Epithelial cell of prostate (primary cell): ENCODE measurements around the gene GLT6D1.
"Not testable (repeated sequence)": the region's sequence is repeated elsewhere in the genome, so short reads cannot be mapped to it uniquely, and the experiment has no call there.

Experiments used
- DNase-seq: peaks from one replicate; pipeline ENCODE4 v3.0.0-alpha.2; 2011; ENCODE audit warnings: low read depth, low spot score
- H3K27ac ChIP-seq: fragments of 450-650 bp; 2 replicates; pipeline ENCODE4 v1.5.1; 2017; ENCODE audit warnings: mild to moderate bottlenecking

Gene GLT6D1, protein sequence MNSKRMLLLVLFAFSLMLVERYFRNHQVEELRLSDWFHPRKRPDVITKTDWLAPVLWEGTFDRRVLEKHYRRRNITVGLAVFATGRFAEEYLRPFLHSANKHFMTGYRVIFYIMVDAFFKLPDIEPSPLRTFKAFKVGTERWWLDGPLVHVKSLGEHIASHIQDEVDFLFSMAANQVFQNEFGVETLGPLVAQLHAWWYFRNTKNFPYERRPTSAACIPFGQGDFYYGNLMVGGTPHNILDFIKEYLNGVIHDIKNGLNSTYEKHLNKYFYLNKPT

GRCh38 chr9:135639196-135639595 lies at the start of gene GLT6D1:
GLT6D1 (minus strand) TSS chr9:135639540; CDS start chr9:135639187, 353 bp downstream.
- H3K27ac ChIP-seq: no peak within 1 kb of the TSS
- no peak for DNase-seq

DNA sequence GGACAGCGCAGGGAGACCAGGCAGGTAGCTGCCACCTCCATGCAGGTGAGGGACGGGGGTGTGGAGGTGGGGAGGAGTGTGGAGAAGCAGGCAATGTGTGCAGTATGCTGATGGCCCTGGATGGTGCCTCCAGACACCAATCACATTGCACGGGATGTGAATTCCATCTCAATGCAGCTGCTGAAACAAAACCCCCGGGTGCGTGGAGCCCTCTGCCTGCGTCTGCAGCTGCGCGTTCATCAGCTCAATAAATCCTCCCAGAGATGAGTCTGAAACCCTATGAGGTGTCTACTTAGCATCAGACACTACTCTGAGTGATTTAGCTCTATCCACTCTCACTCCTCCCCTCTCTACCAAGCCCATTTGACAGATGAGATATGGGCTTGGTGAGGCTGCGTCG lies 49.7 kb upstream of the GLT6D1 start:
- no peak for DNase-seq
- H3K27ac ChIP-seq: no peak overlapping the region

- DNase-seq: no peak
Measured at GRCh38 chr9:135687216-135687615, 47.9 kb upstream of the GLT6D1 start.

DNA sequence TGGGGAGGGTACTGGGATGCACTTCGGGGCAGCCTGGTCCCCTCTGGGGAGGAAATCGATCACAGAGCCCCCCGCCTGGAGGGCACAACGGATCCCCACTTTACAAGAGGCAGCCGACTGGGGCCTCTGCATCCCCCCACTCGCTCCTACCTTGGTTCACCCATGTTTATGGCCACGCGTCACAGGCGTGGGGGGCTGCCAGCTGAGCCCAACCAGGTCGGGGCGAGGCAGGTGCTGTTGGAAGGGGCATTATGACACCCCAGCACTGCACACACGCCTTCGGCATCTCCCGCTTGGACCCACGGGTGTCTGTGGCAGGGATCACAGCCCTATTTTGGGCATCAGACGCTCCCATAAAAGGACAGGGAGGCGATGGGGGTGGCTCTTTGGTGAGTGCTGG lies 45.4 kb upstream of the GLT6D1 start:
- H3K27ac ChIP-seq: no peak overlapping the region
- DNase-seq: no peak

More at GRCh38 chr9:135687216-135687615, 47.9 kb upstream of the GLT6D1 start:
- H3K27ac ChIP-seq: no peak overlapping the region

- H3K27ac ChIP-seq: no peak overlapping the region
- no peak for DNase-seq
Measured at GRCh38 chr9:135683401-135684034, 44.2 kb upstream of the GLT6D1 start.

DNA sequence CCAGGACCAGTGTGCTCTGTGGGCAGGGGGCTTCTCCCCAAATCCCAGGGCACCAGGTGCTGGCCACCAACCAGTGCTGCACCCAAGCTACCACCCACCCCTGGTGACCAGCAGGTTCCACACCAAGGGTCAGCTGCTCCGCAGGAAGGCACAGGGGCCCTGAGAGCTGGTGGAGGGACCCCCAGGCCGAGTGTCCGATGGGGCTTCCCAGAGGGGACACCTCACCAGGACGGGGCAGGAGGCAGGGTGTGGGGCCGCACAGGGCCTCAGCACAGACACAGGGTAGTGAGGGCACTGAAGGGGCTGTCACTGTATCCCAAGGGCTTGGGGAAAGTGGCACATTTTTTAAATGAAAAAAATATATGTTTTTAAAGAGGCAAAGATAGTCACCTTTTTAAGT lies 41.8 kb upstream of the GLT6D1 start:
- DNase-seq: no peak
- no peak overlapping the region for H3K27ac ChIP-seq

- H3K27ac ChIP-seq: no peak overlapping the region
- no peak for DNase-seq
Measured at GRCh38 chr9:135680056-135680455, 40.7 kb upstream of the GLT6D1 start.

DNA sequence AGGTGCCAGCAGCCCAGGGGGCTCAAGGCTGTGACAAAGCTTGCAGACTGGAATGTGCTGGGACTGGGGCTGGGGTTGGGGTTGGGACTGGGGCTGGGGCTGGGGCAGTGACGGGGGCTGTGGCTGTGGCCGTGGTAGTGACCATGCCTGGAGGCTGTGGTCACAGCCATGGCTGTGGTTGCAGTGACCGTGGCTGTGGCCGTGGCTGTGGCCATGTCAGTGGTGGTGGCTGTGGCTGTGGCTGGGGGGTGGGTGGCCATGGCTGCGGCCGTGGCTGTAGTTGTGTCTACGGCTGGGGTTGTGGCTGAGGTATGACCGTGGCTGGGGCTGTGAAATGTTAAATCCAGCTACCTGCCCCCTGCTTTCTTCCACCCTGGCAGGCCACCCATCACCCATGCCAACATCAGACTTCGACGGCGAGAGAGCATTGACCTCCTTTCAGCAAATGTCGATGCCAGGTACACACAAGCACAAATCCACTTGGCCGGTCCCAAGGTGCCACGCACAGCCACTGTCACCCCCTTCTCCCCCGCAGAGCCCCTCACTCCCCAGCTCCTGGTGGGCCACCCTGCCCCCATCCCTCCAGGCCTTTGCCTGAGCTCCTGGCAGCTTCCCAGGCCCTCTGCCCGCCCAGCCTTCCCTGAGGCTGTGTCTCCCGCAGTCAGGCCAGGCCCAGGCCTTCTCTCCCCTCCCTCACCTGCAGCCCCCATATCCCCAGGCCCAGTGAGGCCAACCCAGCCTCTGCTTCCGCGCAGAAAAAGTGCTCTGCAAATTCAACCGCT lies 39.1 kb upstream of the GLT6D1 start:
- H3K27ac ChIP-seq: no peak overlapping the region
- DNase-seq: no peak

GRCh38 chr9:135677641-135678168 lies 38.4 kb upstream of the GLT6D1 start:
- no peak overlapping the region for H3K27ac ChIP-seq
- DNase-seq: no peak

- no peak for DNase-seq
- H3K27ac ChIP-seq: no peak overlapping the region
Measured at GRCh38 chr9:135676891-135677290, 37.6 kb upstream of the GLT6D1 start.

GRCh38 chr9:135674977-135675376 lies 35.6 kb upstream of the GLT6D1 start:
- no peak overlapping the region for H3K27ac ChIP-seq
- no peak for DNase-seq

GRCh38 chr9:135673941-135674340 lies 34.6 kb upstream of the GLT6D1 start:
- DNase-seq: no peak
- H3K27ac ChIP-seq: no peak overlapping the region

DNA sequence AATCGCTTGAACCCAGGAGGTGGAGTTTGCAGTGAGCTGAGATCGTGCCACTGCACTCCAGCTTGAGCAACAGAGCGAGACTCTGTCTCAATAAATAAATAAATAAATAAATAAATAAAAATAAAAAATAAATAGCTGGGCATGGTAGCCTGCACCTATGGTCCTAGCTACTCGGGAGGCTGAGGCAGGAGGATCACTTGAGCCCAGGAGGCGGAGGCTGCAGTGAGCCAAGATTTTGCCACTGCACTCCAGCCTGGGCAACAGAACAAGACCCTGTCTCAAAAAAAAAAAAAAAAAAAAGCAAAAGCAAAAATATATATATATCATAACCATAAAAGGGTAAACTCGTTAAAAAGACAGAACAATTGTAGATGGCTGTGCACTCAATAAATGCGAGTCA lies 33.4 kb upstream of the GLT6D1 start:
- DNase-seq: not testable (repeated sequence)

GRCh38 chr9:135671591-135672041 lies 32.3 kb upstream of the GLT6D1 start:
- no peak overlapping the region for H3K27ac ChIP-seq
- DNase-seq: no peak

More for the DNA sequence above, 33.4 kb upstream of the GLT6D1 start:
- not testable (repeated sequence) for H3K27ac ChIP-seq

GRCh38 chr9:135670721-135671590 lies 31.6 kb upstream of the GLT6D1 start:
- no peak overlapping the region for H3K27ac ChIP-seq
- DNase-seq: no peak

DNA sequence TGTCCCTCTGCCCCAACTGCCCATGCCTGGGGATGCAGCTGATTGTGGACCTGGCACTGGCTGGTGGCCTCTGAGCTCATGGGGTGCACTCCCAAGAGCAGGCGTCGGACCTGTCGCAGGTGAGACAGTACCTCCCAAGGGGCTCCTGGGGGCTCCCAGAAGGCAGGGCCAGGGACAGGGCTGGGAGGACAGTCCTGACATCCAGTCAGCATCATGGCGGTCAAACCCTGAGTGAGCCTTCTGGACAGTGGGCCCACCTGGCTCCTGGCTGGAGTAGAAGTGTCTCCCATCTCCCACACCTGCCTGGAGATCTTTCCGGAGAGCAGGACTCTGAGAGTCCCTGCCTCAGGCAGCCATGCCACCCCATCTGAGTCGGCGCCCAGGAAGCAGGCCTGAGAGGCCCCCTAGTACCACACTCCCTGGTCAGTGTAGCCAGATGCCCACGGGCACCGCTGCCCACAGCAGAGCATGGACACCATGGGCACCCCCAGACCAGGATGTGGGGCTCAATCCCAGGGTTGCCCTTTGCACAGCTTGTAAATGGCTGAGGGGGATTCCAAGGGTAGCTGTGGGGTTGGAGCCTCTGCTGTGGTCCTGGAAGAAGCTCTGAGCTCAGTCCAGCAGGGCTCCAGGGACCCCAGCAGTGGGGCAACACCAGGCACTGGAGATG lies 30.4 kb upstream of the GLT6D1 start:
- H3K27ac ChIP-seq: no peak overlapping the region
- no peak for DNase-seq

DNA sequence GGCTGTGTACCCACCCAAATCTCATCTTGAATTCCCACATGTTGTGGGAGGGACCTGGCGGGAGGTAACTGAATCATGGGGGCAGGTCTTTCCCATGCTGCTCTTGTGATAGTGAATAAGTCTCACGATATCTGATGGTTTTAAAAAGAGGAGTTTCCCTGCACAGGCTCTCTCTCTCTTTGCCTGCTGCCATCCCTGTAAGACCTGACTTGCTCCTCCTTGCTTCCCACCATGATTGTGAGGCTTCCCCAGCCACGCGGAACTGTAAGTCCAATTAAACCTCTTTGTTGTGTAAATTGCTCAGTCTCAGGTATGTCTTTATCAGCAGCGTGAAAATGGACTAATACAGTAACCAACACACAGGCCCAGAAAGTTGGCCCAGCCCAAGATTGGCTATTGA lies 29.7 kb upstream of the GLT6D1 start:
- not testable (repeated sequence) for DNase-seq, H3K27ac ChIP-seq

- no peak for DNase-seq
- H3K27ac ChIP-seq: no peak overlapping the region
Measured at GRCh38 chr9:135667463-135668001, 28.2 kb upstream of the GLT6D1 start.
